NCI-H2196 treated with DMSO at 0.1 percent for 48 hours (cell line): Measurements from ENCODE around the gene IL12RB1.
"Not testable (repeated sequence)": the region's sequence is repeated elsewhere in the genome, so short reads cannot be mapped to it uniquely, and the experiment has no call there.

Experiments used
- DNase-seq: peaks from one replicate; lab custom pipeline; 2025; ENCODE audit not compliant: unreplicated experiment; lab: John Stamatoyannopoulos, UW

IL12RB1 gene

GRCh38 chr19:18090545-18091216 lies 3.9 kb upstream of the IL12RB1 start:
- DNase-seq: no peak

DNA sequence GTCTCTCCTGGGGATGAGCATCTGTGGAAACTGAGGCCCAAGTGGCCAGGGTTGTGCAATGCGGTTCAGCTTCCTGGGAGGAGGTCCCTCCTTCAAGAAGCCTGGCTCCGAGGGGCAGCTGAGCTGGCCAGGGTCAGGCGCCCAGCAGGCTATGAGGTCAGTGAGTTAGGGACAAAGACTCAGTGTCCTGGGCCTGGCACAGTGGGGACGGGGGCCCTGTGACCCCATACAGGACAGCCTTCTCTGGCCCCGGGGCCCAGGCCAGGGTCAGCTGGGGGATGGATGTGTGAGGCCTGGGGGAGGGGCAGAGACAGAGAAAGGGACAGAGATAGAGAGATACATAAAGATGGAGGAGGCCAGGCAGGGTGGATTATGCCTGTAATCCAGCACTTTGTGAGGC lies 3.0 kb upstream of the IL12RB1 start:
- DNase-seq: no peak

DNA sequence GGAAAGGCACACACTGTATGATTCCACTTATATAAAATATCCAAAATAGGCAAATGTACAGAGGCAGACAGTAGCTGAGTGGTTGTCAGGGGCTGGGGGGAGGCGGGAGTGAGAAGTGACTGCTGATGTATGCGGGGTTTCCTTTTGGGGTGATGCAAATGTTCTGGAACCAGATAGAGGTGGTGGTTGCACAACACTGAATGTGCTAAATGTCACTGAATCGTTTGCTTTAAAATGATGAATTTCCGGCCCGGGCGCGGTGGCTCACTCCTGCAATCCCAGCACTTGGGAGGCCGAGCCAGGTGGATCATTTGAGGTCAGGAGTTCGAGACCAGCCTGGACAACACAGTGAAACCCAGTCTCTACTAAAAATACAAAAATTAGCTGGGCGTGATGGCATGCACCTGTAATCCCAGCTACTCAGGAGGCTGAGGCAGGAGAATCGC lies 2.4 kb upstream of the IL12RB1 start:
- DNase-seq: not testable (repeated sequence)

GRCh38 chr19:18085702-18086457 lies 854 bp downstream of the IL12RB1 start:
- DNase-seq: no peak

- DNase-seq: no peak
Observed at GRCh38 chr19:18083929-18084684, 2.6 kb downstream of the IL12RB1 start.

DNA sequence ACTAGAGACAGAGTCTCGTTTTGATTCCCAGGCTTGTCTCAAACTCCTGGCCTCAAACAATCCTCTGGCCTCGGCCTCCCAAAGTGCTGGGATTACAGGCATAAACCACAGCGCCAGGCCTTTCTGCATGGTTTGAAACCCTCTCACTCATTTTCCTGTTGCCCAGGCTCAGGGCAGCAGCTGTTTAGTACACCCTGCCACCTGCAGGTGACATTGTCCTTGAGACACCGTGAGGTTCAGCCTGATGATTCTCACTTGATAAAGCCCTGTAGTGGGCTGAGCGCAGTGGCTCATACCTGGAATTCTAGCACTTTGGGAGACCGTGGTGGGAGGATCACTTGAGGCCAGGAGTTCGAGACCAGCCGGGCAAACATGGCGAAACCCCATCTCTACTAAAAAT lies 12.5 kb downstream of the IL12RB1 start:
- DNase-seq: no peak

GRCh38 chr19:18073197-18073596 lies 13.5 kb downstream of the IL12RB1 start:
- DNase-seq: no peak

DNA sequence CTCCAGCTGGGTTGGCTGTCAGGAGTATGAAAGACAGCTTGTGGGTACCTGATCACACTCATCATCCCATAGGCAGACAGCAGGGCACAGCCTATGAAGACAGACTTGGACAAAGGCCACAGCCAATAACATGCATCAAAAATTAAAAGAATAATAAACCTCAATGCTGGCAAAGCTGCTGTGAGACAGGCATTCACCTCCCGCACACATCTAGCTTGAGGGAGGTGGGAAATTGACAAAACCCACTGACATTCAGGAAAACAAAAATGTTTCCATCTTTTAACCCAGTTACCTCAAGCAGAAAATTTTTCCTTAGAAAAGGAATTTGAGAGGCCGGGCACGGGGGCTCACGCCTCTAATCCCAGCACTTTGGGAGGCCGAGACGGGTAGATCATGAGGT lies 14.4 kb downstream of the IL12RB1 start:
- no peak for DNase-seq

GRCh38 chr19:18070181-18070580 lies 16.6 kb downstream of the IL12RB1 start:
- no peak for DNase-seq

GRCh38 chr19:18069383-18069782 lies 17.4 kb downstream of the IL12RB1 start:
- no peak for DNase-seq

DNA sequence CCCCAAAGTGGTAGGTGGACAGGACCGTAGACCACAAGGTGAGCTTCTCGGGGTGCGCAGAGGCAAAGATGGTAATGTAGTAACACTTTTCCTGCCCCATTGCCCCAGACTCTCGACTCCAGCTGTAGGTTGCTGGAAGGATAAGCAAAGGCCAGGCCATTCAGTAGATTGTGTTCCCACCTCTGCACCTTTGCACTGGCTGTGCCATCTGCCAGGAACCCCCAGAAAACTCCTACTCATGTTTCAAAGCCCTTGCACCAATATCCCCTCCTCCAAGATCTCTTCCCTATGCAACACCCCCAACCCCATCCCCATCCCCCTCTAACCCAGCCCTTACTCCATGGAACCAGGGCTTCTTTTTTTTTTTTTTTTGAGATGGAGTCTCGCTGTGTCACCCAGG lies 18.3 kb downstream of the IL12RB1 start:
- no peak for DNase-seq

GRCh38 chr19:18065173-18065495 lies 21.6 kb downstream of the IL12RB1 start:
- no peak for DNase-seq

DNA sequence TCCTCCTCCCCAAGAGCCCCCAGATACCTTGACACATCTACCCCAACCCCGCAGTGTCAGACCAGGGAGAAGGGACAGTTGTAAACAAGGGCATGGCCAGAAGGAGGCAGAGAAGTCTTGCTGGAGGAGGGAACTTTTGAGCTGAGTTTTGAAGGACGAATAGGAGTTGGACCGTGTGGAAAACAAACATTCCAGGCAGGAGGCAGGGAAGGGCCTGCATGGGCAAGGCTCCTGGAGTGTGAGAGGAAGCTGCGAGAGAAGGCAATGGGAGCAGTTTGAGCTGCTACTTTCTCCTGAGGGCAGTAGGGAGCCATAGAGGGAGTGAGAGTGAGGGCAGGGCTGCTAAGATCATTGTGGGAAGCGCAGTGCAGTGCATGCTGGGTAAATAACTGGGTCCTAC lies 23.3 kb downstream of the IL12RB1 start:
- DNase-seq: no peak

GRCh38 chr19:18062028-18062427 lies 24.7 kb downstream of the IL12RB1 start:
- DNase-seq: no peak

DNA sequence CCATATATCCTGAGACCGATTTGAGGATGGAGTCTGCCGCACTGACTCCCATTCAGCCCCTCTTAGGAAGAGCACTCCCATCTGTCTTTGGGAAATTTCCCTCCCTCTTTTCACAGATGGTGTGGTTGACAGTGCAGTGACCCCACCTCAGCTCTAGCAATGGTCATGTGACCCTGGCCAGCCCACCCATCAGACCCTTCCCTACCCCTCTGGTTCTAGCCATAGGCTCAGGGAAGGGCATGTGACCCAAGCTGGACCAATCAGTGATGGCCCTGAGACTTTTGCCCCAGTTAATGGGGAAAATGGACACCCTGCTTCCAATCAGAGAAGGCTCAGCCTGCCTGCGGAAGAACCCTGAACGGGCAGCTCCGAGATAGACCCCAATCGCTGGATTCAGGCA lies 26.3 kb downstream of the IL12RB1 start:
- DNase-seq: no peak

DNA sequence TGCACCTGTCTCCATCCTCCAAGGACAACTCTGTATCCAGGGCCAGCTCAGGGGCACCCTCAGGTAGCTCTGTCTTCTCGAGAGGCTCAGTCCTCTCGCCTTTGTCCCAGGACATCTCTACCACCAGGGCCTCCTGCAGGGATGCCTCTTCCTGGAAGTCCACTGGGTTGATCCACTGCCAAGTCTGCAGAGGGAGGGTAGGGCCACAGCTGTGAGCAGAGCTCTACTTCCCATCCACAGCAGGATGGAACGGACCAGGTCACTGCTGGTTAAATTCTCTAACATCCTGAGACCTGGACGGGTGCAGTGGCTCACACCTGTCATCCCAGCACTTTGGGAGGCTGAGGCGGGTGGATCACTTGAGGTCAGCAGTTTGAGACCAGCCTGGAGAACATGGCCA lies 26.8 kb downstream of the IL12RB1 start:
- DNase-seq: no peak

- no peak for DNase-seq
Observed at GRCh38 chr19:18059297-18059696, 27.4 kb downstream of the IL12RB1 start.

GRCh38 chr19:18058208-18059009 lies 28.3 kb downstream of the IL12RB1 start:
- peak; percentile 68 for DNase-seq

DNA sequence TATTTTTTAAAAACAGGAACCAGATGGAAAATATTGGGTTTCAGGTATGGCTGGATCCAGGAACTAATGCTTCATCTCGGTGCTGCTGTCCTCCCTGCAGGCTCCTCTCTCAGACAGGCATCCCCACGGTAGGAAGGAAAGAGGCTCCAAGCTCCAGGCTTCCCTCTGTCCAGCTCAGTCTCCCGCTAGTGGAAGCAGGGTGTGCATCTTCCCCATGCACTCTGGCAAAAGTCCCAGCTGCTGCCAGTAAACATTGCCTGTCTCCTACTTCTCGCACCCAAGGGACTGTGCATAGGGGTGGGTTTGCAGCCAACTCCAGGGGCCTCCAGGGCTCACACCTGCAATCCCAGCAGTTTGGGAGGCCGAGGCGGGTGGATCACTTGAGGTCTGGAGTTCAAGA lies 29.2 kb downstream of the IL12RB1 start:
- DNase-seq: no peak

DNA sequence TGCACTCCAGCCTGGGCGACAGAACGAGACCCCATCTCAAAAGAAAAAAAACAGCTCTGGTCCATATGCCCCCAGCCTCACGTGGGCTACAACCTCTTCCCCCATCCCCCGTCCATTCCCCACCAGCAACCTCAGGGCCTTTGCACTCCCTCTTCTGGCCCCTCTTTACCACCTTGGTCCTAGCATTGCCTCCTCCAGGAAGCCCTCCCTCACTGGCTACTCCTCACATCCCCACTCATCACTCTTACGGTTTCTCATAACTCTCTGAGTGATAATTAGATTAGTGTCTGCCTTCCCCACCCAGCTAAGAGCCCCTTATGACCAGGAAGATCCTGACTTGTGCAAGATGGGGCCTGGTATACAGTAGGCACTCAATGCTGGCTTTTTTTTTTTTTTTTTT lies 30.8 kb downstream of the IL12RB1 start:
- no peak for DNase-seq

DNA sequence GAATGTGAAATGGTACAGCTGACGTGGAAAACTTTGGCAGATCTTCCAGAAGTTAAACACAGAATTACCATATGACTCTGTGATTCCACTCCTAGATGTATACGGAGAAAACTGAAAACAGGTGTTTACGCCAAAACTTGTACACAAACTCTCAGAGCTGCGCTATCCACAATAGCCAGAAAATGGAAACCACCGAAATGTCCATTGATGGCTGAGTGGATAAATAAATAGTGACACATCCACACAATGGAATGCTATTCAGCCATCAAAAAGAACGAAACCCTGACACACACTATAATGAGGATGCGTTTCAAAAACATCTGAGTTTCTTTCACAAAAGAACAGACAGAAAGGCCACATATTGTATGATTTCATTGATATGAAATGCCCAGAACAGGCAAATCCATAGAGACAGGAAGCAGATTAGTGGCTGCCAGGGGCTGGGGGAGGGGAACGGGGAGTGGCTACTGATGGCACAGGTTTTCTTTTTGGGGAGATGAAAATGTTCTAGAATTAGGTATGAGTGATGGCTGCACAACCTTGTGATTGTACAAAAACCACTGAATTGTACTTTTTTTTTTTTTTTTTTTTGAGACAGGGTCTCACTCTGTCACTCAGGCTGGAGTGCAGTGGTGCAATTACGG lies 33.0 kb downstream of the IL12RB1 start:
- DNase-seq: no peak
